CD4-positive, alpha-beta T cell (primary cell): ENCODE data around the gene VWA3B. TPM values are rescaled to one million over a fixed set of nuclear protein-coding genes. Genes with fewer than 3 reads are reported as not detected.

Experiments used
- ATAC-seq: fragments of 200-7000 bp; cut with Tn5 transposase; one replicate; pipeline ENCODE4 v1.10.0; 2022; ENCODE audit warnings: mild to moderate bottlenecking; ENCODE audit not compliant: poor library complexity
- CTCF ChIA-PET: fragments of 350-600 bp; sonication (Branson Sonifier 250); formaldehyde crosslinking; loops from one replicate; lab custom pipeline; 2021; ENCODE audit warnings: antibody characterized with exemption, inconsistent platforms; lab: Charles Lee
- POLR2A ChIA-PET: fragments of 350-600 bp; sonication (Branson Sonifier 250); formaldehyde crosslinking; loops from one replicate; lab custom pipeline; 2021; ENCODE audit warnings: antibody characterized with exemption, inconsistent platforms; lab: Charles Lee
- DNase-seq, 14 experiments: peaks; one replicate each; pipeline ENCODE4 v3.0.0-alpha.2; 2013 to 2020; ENCODE audit warnings: mixed read lengths in 2 of 14
- H3K27ac ChIP-seq, 2 donors: one replicate each; pipeline versions ENCODE4 v1.5.1 to v1.7.0; 2013; ENCODE audit warnings: low read length in 2 of 2, low read depth in 1 of 2, mild to moderate bottlenecking in 1 of 2
- H3K27me3 ChIP-seq, 2 experiments: 1 replicate in 1 of 2; 2 replicates in 1 of 2; pipeline versions ENCODE4 v1.6.1 to v1.7.0; 2013; ENCODE audit warnings: low read length in 2 of 2, control low read depth in 1 of 2, mild to moderate bottlenecking in 1 of 2, moderate library complexity in 1 of 2; ENCODE audit not compliant: insufficient read depth in 2 of 2, control insufficient read depth in 1 of 2
- H3K36me3 ChIP-seq: one replicate; pipeline ENCODE4 v1.6.1; 2013; ENCODE audit warnings: low read length, control low read depth; ENCODE audit not compliant: insufficient read depth
- H3K4me1 ChIP-seq: one replicate; pipeline ENCODE4 v1.6.1; 2013; ENCODE audit warnings: low read length, control low read depth; ENCODE audit not compliant: insufficient read depth
- H3K4me3 ChIP-seq: one replicate; pipeline ENCODE4 v1.5.1; 2013; ENCODE audit warnings: mild to moderate bottlenecking, low read length, moderate library complexity
- H3K9me3 ChIP-seq, 2 experiments: 1 replicate in 1 of 2; 2 replicates in 1 of 2; pipeline versions ENCODE4 v1.6.1 to v1.7.0; 2013; ENCODE audit warnings: low read length in 2 of 2, mild to moderate bottlenecking in 2 of 2, control low read depth in 1 of 2, moderate library complexity in 1 of 2; ENCODE audit not compliant: control insufficient read depth in 1 of 2, insufficient read depth in 1 of 2
- H3K27ac Mint-ChIP-seq: one replicate; pipeline ENCODE4 v1.8.0; 2020; ENCODE audit warnings: mixed read lengths
- H3K27me3 Mint-ChIP-seq: one replicate; pipeline ENCODE4 v1.8.0; 2021; ENCODE audit warnings: mixed read lengths
- H3K36me3 Mint-ChIP-seq: one replicate; pipeline ENCODE4 v1.8.0; 2021; ENCODE audit warnings: low read depth, mixed read lengths
- H3K4me1 Mint-ChIP-seq: one replicate; pipeline ENCODE4 v1.8.0; 2021; ENCODE audit warnings: low read depth, mixed read lengths
- H3K4me3 Mint-ChIP-seq: one replicate; pipeline ENCODE4 v1.8.0; 2020; ENCODE audit warnings: mild to moderate bottlenecking, mixed read lengths
- H3K9me3 Mint-ChIP-seq: one replicate; pipeline ENCODE4 v1.8.0; 2020; ENCODE audit warnings: mixed read lengths
- intact Hi-C, 2 experiments: fragments of 100-400 bp; cut with DNase I in 1 of 2; cut with micrococcal nuclease in 1 of 2; formaldehyde crosslinking; loops; one replicate each; pipeline versions ENCODE4 v1.15.1 to v1.9.0; 2023 to 2025; cut with DNase I, micrococcal nuclease
- total RNA-seq, 174 experiments: library from RNA in 2 of 174; stranded (reverse) in 2 of 174; gene quantifications; one replicate each; pipeline ENCODE4 v1.2.3 and lab custom pipeline; 2021 to 2026
- TF ChIP-seq, protein P1 (sequence below): fragments of 200-600 bp; IDR thresholded peaks from one replicate; pipeline ENCODE4 v1.8.0; 2022; ENCODE audit warnings: antibody characterized with exemption, mild to moderate bottlenecking

The VWA3B gene
- total RNA-seq, 2 experiments from 2014 or later, result not detected

DNA sequence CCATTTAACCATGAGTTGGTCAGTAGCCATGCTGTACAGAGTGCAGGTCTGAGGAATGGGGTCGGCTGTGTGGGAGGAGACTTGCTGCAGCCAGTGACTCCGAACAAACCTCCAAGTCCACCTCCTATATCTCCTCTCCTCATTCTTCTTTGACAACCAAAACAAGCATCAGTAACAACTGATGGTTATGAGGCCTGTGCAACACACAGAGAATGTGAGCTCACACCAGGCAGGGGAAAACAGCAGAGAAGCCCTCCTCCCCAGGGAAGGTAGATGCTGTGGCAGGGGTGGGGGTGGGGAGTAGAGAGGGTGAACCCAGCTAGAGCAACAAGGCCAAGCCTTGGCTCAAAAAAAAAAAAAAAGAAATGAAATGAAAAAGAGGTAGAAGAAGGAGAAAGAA, 247.0 kb downstream of the VWA3B start:
- no peak for ATAC-seq
- no peak overlapping the region for H3K27ac ChIP-seq
- Mint-ChIP-seq H3K9me3 (no peaks in the 10 kb centered on the region), H3K27me3 (peaks cover 34% of the 10 kb centered on the region), H3K4me3 (no peak overlapping the region), H3K36me3 (no peaks in the 10 kb centered on the region), H3K4me1 (no peaks in the 10 kb centered on the region), H3K27ac (no peak overlapping the region)
- no peaks in the 10 kb centered on the region for H3K4me1 ChIP-seq
- H3K9me3 ChIP-seq, result no peaks in the 10 kb centered on the region
- peaks cover 3 to 9% of the 10 kb centered on the region in 2 experiments for H3K27me3 ChIP-seq
- TF ChIP-seq, protein P1, sequence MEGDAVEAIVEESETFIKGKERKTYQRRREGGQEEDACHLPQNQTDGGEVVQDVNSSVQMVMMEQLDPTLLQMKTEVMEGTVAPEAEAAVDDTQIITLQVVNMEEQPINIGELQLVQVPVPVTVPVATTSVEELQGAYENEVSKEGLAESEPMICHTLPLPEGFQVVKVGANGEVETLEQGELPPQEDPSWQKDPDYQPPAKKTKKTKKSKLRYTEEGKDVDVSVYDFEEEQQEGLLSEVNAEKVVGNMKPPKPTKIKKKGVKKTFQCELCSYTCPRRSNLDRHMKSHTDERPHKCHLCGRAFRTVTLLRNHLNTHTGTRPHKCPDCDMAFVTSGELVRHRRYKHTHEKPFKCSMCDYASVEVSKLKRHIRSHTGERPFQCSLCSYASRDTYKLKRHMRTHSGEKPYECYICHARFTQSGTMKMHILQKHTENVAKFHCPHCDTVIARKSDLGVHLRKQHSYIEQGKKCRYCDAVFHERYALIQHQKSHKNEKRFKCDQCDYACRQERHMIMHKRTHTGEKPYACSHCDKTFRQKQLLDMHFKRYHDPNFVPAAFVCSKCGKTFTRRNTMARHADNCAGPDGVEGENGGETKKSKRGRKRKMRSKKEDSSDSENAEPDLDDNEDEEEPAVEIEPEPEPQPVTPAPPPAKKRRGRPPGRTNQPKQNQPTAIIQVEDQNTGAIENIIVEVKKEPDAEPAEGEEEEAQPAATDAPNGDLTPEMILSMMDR, result no peak
- DNase-seq, result no peak
- ChIA-PET CTCF (no interaction called here), POLR2A (no interaction called here)
- intact Hi-C loops, result no loop called here
- H3K36me3 ChIP-seq, result no peaks in the 10 kb centered on the region
- no peak overlapping the region for H3K4me3 ChIP-seq

DNA sequence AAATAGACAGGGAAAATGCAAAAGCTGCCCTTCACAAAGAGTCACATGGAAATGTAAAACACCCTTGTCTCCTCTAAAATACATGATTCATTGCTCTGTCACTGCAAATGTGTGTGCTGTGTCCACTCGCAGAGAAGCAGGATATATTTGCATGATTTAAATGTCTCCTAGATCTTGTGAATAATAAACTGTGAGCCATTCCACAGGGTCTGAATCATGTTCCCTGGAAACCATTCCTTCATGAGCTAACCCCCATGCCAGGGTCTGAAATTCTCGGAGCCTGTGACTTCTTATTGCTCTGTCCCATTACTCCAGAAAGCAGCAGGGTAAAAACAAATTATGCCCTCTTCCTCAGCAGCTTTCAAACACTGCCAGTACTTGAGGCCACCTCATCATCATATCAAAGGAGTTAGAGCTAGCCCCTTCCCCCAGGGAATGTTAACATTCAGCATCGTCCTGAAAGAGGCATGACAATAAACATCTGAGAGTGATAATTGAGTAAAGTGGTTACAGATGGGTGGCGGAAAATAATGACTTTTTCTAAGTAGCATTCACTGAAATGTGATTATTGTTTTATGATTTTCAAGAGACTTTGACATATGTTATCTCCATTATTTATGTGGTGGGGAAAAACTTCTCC, 247.6 kb downstream of the VWA3B start:
- H3K4me1 Mint-ChIP-seq, result no peaks in the 10 kb centered on the region
- CTCF ChIA-PET, result no interaction called here
- no peak overlapping the region for H3K4me3 Mint-ChIP-seq
- TF ChIP-seq, protein P1, result no peak
- H3K4me1 ChIP-seq, result no peaks in the 10 kb centered on the region
- H3K36me3 ChIP-seq, result no peaks in the 10 kb centered on the region
- intact Hi-C loops, result no loop called here
- ATAC-seq (no peak), DNase-seq (no peak)
- no peaks in the 10 kb centered on the region for H3K36me3 Mint-ChIP-seq
- no peaks in the 10 kb centered on the region for H3K9me3 Mint-ChIP-seq
- H3K27me3 ChIP-seq, result peaks cover 2 to 9% of the 10 kb centered on the region in 2 experiments
- no peak overlapping the region for H3K27ac Mint-ChIP-seq
- POLR2A ChIA-PET, result no interaction called here
- H3K27me3 Mint-ChIP-seq, result peaks cover 37% of the 10 kb centered on the region
- H3K4me3 ChIP-seq, result no peak overlapping the region
- no peaks in the 10 kb centered on the region for H3K9me3 ChIP-seq
- H3K27ac ChIP-seq, result no peak overlapping the region

DNA sequence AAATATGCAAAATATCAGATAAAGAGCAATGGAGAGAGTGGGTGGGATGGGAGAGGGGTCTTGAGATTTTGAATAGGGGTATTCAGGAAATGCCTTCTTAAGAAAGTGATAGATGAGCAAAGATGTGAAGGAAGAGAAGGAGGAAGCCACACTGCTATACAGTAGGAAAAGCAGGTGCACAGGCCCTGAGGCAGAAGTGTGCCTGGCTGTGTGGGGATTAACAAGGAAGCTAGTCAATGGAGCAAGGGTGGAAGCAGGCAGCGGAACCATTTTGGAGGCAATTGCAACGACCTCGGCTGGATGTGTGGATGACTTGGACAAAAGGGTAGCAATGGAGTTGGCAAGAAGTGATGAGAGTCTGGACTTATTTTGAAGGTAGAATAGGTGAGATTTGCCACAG, 248.3 kb downstream of the VWA3B start:
- Mint-ChIP-seq H3K4me1 (no peaks in the 10 kb centered on the region), H3K36me3 (no peaks in the 10 kb centered on the region), H3K9me3 (no peaks in the 10 kb centered on the region), H3K4me3 (no peak overlapping the region), H3K27ac (no peak overlapping the region), H3K27me3 (peaks cover 37% of the 10 kb centered on the region)
- ChIA-PET POLR2A (no interaction called here), CTCF (no interaction called here)
- ATAC-seq, result no peak
- Histone ChIP-seq H3K27me3 (peaks cover 0 to 9% of the 10 kb centered on the region in 2 experiments), H3K9me3 (no peaks in the 10 kb centered on the region), H3K4me1 (no peaks in the 10 kb centered on the region), H3K4me3 (no peak overlapping the region), H3K27ac (no peak overlapping the region), H3K36me3 (no peaks in the 10 kb centered on the region)
- intact Hi-C loops, result no loop called here
- DNase-seq, result no peak
- TF ChIP-seq, protein P1, result no peak
